Measurements from ENCODE around the gene FAM184B. TPM values are rescaled to one million over a fixed set of nuclear protein-coding genes. Genes with fewer than 3 reads are reported as not detected.

Gene FAM184B
- total and polyA plus RNA-seq, 2 experiments from 2014 or later, result not detected

GRCh38 chr4:17580969-17581368 lies 200.5 kb downstream of the FAM184B start:
- Histone ChIP-seq H3K9me2 (replicated peaks; ENCODE audit: insufficient read depth) (no peaks in the 10 kb centered on the region), H3K4me2 (no peak overlapping the region), H3K27ac (no peak overlapping the region), H3K4me3 (no peak overlapping the region), H3K27me3 (no peaks in the 10 kb centered on the region), H3K4me1 (ENCODE audit: insufficient read depth) (peaks cover 12% of the 10 kb centered on the region), H2AFZ (no peak overlapping the region), H3K36me3 (replicated peaks; ENCODE audit: insufficient read depth, low read depth) (no peaks in the 10 kb centered on the region), H3K79me2 (peaks cover 17% of the 10 kb centered on the region), H4K20me1 (ENCODE audit: insufficient read depth, poor library complexity, severe bottlenecking) (no peaks in the 10 kb centered on the region), H3K9me3 (ENCODE audit: low read depth) (no peaks in the 10 kb centered on the region)
- 95% methylated on average over 7 of the region's 7 CpGs for WGBS (ENCODE audit: low lambda C conversion rate, missing lambda C conversion rate)
- DNase-seq (ENCODE audit: low spot score), result no peak
- TF ChIP-seq EZH2phosphoT487 (IDR thresholded peaks at IDR 0.05; ENCODE audit: low read depth, severe bottlenecking, unreplicated experiment), result no peak
- TF ChIP-seq EZH2 (IDR thresholded peaks at IDR 0.05; ENCODE audit: borderline replicate concordance), result no peak
- TF ChIP-seq, protein P1, sequence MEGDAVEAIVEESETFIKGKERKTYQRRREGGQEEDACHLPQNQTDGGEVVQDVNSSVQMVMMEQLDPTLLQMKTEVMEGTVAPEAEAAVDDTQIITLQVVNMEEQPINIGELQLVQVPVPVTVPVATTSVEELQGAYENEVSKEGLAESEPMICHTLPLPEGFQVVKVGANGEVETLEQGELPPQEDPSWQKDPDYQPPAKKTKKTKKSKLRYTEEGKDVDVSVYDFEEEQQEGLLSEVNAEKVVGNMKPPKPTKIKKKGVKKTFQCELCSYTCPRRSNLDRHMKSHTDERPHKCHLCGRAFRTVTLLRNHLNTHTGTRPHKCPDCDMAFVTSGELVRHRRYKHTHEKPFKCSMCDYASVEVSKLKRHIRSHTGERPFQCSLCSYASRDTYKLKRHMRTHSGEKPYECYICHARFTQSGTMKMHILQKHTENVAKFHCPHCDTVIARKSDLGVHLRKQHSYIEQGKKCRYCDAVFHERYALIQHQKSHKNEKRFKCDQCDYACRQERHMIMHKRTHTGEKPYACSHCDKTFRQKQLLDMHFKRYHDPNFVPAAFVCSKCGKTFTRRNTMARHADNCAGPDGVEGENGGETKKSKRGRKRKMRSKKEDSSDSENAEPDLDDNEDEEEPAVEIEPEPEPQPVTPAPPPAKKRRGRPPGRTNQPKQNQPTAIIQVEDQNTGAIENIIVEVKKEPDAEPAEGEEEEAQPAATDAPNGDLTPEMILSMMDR (IDR thresholded peaks at IDR 0.05; ENCODE audit: poor library complexity), result no peak

Other genes with a start within 250 kb of the FAM184B start
- 75.5 and 76.4 TPM in 2 replicates for gene LAP3, start 204.4 kb downstream of the FAM184B start, total RNA-seq
- gene LAP3, start 204.4 kb downstream of the FAM184B start, polyA plus RNA-seq, result 53.2 and 56.2 TPM in 2 replicates
- gene MED28, start 167.0 kb downstream of the FAM184B start, total RNA-seq, result 17.6 and 19.3 TPM in 2 replicates
- 46.6 and 49.4 TPM in 2 replicates for gene MED28, start 167.0 kb downstream of the FAM184B start, polyA plus RNA-seq
- gene DCAF16, start 29.1 kb upstream of the FAM184B start, total RNA-seq, result 23.3 and 28.8 TPM in 2 replicates
- 11.9 and 14.6 TPM in 2 replicates for gene DCAF16, start 29.1 kb upstream of the FAM184B start, polyA plus RNA-seq
- 10.4 and 11.9 TPM in 2 replicates for gene NCAPG, start 29.4 kb upstream of the FAM184B start, total RNA-seq
- gene NCAPG, start 29.4 kb upstream of the FAM184B start, polyA plus RNA-seq, result 3.3 and 4.7 TPM in 2 replicates
- gene LCORL, start 240.1 kb upstream of the FAM184B start, total RNA-seq, result 19.6 and 29.1 TPM in 2 replicates
- 9.4 and 12.6 TPM in 2 replicates for gene LCORL, start 240.1 kb upstream of the FAM184B start, polyA plus RNA-seq